ENCODE measurements around the gene CD80.
"Not testable (repeated sequence)": the region's sequence is repeated elsewhere in the genome, so short reads cannot be mapped to it uniquely, and the experiment has no call there.

CD80 gene

DNA sequence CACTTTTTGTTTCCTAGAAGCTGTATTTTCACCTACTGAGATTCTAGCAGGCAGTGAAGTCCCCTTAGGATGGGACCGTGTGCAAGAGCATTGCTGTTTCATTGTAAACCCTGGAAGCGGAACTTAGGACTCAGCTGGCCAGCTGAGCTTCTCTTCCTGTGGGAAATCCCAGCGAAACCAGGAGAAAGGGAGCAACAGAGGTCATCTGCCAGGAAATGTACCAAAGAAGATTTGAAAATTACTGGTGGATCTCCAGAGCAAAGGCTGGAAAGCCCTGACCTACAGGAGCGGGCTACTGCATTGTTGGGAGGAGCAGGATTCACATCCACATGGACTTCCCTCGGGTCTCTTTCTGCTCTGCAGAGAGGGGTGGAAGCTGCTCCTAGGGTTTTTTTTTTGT is 12.3 kb upstream of the CD80 start:
- H3K27ac ChIP-seq, result no peak overlapping the region
- H3K4me3 ChIP-seq, result no peak overlapping the region
- H3K36me3 ChIP-seq (ENCODE audit: insufficient read depth, low read length), result no peaks in the 10 kb centered on the region
- H3K9ac ChIP-seq (ENCODE audit: insufficient read length), result no peak overlapping the region
- H3K9me3 ChIP-seq (ENCODE audit: low read depth, low read length), result no peaks in the 10 kb centered on the region
- TF ChIP-seq POLR2AphosphoS5 (IDR thresholded peaks at IDR 0.05; ENCODE audit: borderline replicate concordance, low read depth, low read length) (no peak), EZH2 (IDR thresholded peaks at IDR 0.05) (no peak), FOXP2 (optimal IDR thresholded peaks at IDR 0.05; ENCODE audit: control extremely low read depth, extremely low read length, insufficient read depth) (no peak)
- no peak for DNase-seq (ENCODE audit: low read depth, low spot score)

- no peaks in the 10 kb centered on the region for H3K36me3 ChIP-seq (ENCODE audit: insufficient read depth, low read length)
- no peaks in the 10 kb centered on the region for H3K9me3 ChIP-seq (ENCODE audit: low read depth, low read length)
- no peak for TF ChIP-seq FOXP2 (optimal IDR thresholded peaks at IDR 0.05; ENCODE audit: control extremely low read depth, extremely low read length, insufficient read depth)
- H3K9ac ChIP-seq (ENCODE audit: insufficient read length), result no peak overlapping the region
- DNase-seq (ENCODE audit: low read depth, low spot score), result no peak
- H3K27ac ChIP-seq, result no peak overlapping the region
- no peak overlapping the region for H3K4me3 ChIP-seq
These were observed 11.8 kb upstream of the CD80 start for GRCh38 chr3:119571230-119571629.

DNA sequence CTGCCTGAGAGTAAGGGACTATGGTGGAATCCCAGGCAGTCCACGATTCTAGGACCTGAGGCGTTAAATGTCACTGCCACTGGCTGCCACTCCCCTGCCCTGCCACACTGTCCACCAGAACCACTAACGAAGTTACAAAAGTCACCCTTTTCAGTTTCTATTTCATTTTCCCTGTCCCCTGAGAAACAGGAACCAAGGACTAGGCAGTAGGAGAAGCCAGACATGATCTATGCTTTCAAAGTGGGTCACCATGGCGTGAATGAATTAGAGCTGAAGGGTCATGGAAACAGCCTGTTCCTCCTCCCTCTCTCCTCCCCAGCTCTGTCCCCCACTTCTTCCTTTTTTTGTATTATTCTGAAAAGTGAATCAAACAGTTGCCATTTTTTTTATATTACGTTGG is 10.8 kb upstream of the CD80 start:
- Histone ChIP-seq H3K9me3 (ENCODE audit: low read depth, low read length) (no peaks in the 10 kb centered on the region), H3K36me3 (ENCODE audit: insufficient read depth, low read length) (no peaks in the 10 kb centered on the region), H3K4me3 (no peak overlapping the region), H3K27ac (no peak overlapping the region), H3K9ac (ENCODE audit: insufficient read length) (no peak overlapping the region)
- TF ChIP-seq FOXP2 (optimal IDR thresholded peaks at IDR 0.05; ENCODE audit: control extremely low read depth, extremely low read length, insufficient read depth) (no peak), EZH2 (IDR thresholded peaks at IDR 0.05) (no peak), POLR2AphosphoS5 (IDR thresholded peaks at IDR 0.05; ENCODE audit: borderline replicate concordance, low read depth, low read length) (no peak)
- no peak for DNase-seq (ENCODE audit: low read depth, low spot score)

DNA sequence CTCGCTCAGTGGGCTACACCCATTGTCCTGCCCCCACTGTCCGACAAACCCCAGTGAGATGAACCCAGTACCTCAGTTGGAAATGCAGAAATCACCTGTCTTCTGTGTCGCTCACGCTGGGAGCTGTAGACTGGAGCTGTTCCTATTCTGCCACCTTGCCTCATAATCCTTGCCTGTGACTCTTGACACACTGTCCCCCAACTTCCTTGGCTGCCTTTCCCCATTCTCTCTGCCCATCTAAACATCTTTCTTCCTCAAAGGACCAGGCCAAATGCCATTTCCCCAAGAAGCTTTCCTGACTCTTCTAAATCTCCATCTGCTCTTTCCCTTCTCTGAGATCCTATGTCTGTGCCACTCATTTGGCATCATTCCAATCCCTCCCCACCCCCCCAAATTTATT is 9.7 kb upstream of the CD80 start:
- Histone ChIP-seq H3K4me3 (no peak overlapping the region), H3K9me3 (ENCODE audit: low read depth, low read length) (no peaks in the 10 kb centered on the region), H3K27ac (no peak overlapping the region), H3K9ac (ENCODE audit: insufficient read length) (no peak overlapping the region), H3K36me3 (ENCODE audit: insufficient read depth, low read length) (no peaks in the 10 kb centered on the region)
- no peak for DNase-seq (ENCODE audit: low read depth, low spot score)
- no peak for TF ChIP-seq POLR2AphosphoS5 (IDR thresholded peaks at IDR 0.05; ENCODE audit: borderline replicate concordance, low read depth, low read length)
- TF ChIP-seq FOXP2 (optimal IDR thresholded peaks at IDR 0.05; ENCODE audit: control extremely low read depth, extremely low read length, insufficient read depth), result no peak
- TF ChIP-seq EZH2 (IDR thresholded peaks at IDR 0.05), result no peak

DNA sequence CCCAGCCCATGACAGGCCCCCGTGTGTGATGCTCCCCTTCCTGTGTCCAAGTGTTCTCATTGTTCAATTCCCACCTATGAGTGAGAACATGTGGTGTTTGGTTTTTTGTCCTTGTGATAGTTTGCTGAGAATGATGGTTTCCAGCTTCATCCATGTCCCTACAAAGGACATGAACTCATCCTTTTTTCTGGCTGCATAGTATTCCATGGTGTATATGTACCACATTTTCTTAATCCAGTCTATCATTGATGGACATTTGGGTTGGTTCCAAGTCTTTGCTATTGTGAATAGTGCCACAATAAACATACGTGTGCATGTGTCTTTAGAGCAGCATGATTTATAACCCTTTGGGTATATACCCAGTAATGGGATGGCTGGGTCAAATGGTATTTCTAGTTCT is 3.9 kb upstream of the CD80 start:
- not testable (repeated sequence) for H3K36me3 ChIP-seq (ENCODE audit: insufficient read depth, low read length); H3K27ac ChIP-seq; H3K4me3 ChIP-seq; H3K9me3 ChIP-seq (ENCODE audit: low read depth, low read length); DNase-seq (ENCODE audit: low read depth, low spot score); H3K9ac ChIP-seq (ENCODE audit: insufficient read length)

DNA sequence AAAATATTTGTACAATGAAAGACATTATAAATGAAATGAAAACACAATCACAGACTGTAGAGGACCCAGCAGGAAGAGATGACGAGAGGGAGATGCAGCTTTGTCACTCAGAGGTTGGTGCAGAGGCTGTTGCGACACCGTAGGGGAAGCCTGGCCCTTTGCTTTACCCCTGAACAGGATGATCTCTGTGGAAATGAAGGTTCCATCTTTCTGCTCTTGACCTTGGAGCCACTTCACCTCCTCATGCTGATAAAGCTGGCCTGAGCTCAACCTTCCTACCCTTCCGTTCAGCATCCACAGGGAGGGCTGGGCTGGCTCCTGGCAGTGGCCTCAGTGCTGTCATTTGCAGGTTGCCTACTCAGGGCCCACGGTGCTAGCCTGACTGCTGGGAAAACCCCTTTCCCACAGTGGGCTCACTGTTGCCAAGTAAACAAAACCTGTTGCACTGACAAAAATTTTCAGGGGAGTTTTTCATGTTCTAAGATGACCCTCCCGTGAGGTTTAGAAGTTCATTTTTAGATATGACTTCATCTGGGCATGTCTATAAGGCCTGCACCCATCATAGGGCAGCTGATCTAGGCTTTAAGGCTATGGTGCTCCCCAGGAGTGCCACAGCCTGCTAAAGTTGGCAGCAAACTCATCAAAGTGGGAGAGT is 3.0 kb upstream of the CD80 start:
- no peak for DNase-seq (ENCODE audit: low read depth, low spot score)
- Histone ChIP-seq H3K4me3 (no peak overlapping the region), H3K9me3 (ENCODE audit: low read depth, low read length) (no peaks in the 10 kb centered on the region), H3K36me3 (ENCODE audit: insufficient read depth, low read length) (no peaks in the 10 kb centered on the region), H3K27ac (no peak overlapping the region), H3K9ac (ENCODE audit: insufficient read length) (no peak overlapping the region)
- TF ChIP-seq POLR2AphosphoS5 (IDR thresholded peaks at IDR 0.05; ENCODE audit: borderline replicate concordance, low read depth, low read length), result no peak
- no peak for TF ChIP-seq EZH2 (IDR thresholded peaks at IDR 0.05)
- no peak for TF ChIP-seq FOXP2 (optimal IDR thresholded peaks at IDR 0.05; ENCODE audit: control extremely low read depth, extremely low read length, insufficient read depth)

DNA sequence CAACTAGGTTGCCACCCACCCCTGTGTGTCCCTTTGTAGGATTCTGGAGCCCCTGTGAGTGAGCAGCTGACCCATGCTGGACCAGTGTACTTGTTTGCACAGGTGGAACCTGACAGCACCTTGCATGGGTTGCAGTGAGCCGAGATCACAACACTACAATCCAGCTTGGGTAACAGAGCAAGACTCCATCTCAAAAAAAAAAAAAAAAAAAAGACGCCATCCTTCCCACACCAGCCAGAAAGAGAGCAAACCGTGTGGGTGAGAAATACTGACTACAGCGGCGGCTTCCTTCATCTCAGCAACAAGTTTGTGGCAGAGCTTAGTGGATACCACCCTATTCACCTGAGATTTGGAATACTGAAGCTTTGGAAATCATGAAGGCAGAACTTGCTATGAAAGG is 746 bp upstream of the CD80 start:
- Histone ChIP-seq H3K27ac (no peak overlapping the region), H3K36me3 (ENCODE audit: insufficient read depth, low read length) (no peaks in the 10 kb centered on the region), H3K9ac (ENCODE audit: insufficient read length) (no peak overlapping the region), H3K9me3 (ENCODE audit: low read depth, low read length) (no peaks in the 10 kb centered on the region), H3K4me3 (no peak overlapping the region)
- DNase-seq (ENCODE audit: low read depth, low spot score), result no peak
- TF ChIP-seq FOXP2 (optimal IDR thresholded peaks at IDR 0.05; ENCODE audit: control extremely low read depth, extremely low read length, insufficient read depth), result no peak
- TF ChIP-seq POLR2AphosphoS5 (IDR thresholded peaks at IDR 0.05; ENCODE audit: borderline replicate concordance, low read depth, low read length), result no peak
- no peak for TF ChIP-seq EZH2 (IDR thresholded peaks at IDR 0.05)

DNA sequence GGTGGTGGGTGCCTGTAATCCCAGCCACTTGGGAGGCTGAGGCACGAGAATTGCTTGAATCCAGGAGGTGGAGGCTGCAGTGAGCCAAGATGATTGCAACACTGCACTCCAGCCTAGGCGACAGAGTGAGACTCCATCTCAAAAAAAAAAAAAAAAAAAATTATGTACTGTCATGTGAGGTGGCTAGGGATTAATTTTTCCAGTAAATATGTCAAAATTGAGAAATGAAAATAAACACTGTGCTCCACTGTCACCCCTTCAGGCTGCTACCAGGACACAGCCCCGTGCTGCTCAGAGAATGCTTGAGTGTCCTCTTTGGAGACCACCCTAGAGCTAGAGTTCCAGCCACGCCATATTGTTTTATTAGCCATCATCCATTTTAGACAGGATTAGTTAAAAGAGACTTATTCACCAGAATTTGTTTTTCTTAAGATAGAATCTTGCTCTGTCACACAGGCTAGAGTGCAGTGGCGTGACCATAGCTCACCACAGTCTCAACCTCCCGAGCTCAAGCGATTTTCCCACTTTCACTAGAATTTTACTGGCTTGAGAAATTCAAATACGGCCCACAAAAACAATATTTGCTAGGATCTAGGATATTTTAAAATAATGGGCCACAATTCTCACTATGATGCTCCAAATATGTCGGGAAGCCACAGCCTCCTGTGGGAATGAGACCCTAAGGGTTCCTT is 642 bp downstream of the CD80 start:
- no peak for DNase-seq (ENCODE audit: low read depth, low spot score)
- H3K4me3 ChIP-seq, result no peak overlapping the region
- no peaks in the 10 kb centered on the region for H3K36me3 ChIP-seq (ENCODE audit: insufficient read depth, low read length)
- H3K9ac ChIP-seq (ENCODE audit: insufficient read length), result no peak overlapping the region
- H3K27ac ChIP-seq, result no peak overlapping the region
- TF ChIP-seq FOXP2 (optimal IDR thresholded peaks at IDR 0.05; ENCODE audit: control extremely low read depth, extremely low read length, insufficient read depth), result no peak
- no peak for TF ChIP-seq POLR2AphosphoS5 (IDR thresholded peaks at IDR 0.05; ENCODE audit: borderline replicate concordance, low read depth, low read length)
- no peak for TF ChIP-seq EZH2 (IDR thresholded peaks at IDR 0.05)
- H3K9me3 ChIP-seq (ENCODE audit: low read depth, low read length), result no peaks in the 10 kb centered on the region

GRCh38 chr3:119557877-119558269 is 1.5 kb downstream of the CD80 start:
- H3K36me3 ChIP-seq (ENCODE audit: insufficient read depth, low read length), result no peaks in the 10 kb centered on the region
- no peak for DNase-seq (ENCODE audit: low read depth, low spot score)

More at GRCh38 chr3:119557877-119558269, 1.5 kb downstream of the CD80 start:
- H3K27ac ChIP-seq, result no peak overlapping the region
- H3K4me3 ChIP-seq, result no peak overlapping the region
- no peak overlapping the region for H3K9ac ChIP-seq (ENCODE audit: insufficient read length)
- H3K9me3 ChIP-seq (ENCODE audit: low read depth, low read length), result no peaks in the 10 kb centered on the region
- TF ChIP-seq FOXP2 (optimal IDR thresholded peaks at IDR 0.05; ENCODE audit: control extremely low read depth, extremely low read length, insufficient read depth), result no peak
- no peak for TF ChIP-seq POLR2AphosphoS5 (IDR thresholded peaks at IDR 0.05; ENCODE audit: borderline replicate concordance, low read depth, low read length)
- TF ChIP-seq EZH2 (IDR thresholded peaks at IDR 0.05), result no peak

Measured in SK-N-MC (cell line).